Sigmoid colon (tissue), 7 donors: Measurements from ENCODE around the gene CNPY1. TPM values are rescaled to one million over a fixed set of nuclear protein-coding genes. Genes with fewer than 3 reads are reported as not detected.
A peak's percentile ranks its signal among the peaks of the same experiment; 100 is the strongest.

Experiments
- DNase-seq: peaks from one replicate; pipeline ENCODE4 v3.0.0-alpha.2; 2019
- H3K27ac ChIP-seq, 4 donors: fragments of 200-600 bp; sonication (generic); one replicate each; pipeline ENCODE4 v1.5.1; 2016 to 2019; ENCODE audit warnings: mild to moderate bottlenecking in 1 of 4
- H3K27me3 ChIP-seq, 3 donors: fragments of 200-600 bp; sonication (generic); one replicate each; pipeline ENCODE4 v1.5.1; 2019; ENCODE audit warnings: mild to moderate bottlenecking in 1 of 3
- H3K36me3 ChIP-seq, 4 donors: fragments of 200-600 bp; sonication (generic); one replicate each; pipeline ENCODE4 v1.5.1; 2016 to 2019
- H3K4me1 ChIP-seq, 4 donors: fragments of 200-600 bp; sonication (generic); one replicate each; pipeline ENCODE4 v1.5.1; 2017 to 2019
- H3K4me3 ChIP-seq, 4 donors: fragments of 200-600 bp; sonication (generic); one replicate each; pipeline ENCODE4 v1.5.1; 2017 to 2019; ENCODE audit warnings: mild to moderate bottlenecking in 2 of 4, moderate library complexity in 1 of 4
- H3K9me3 ChIP-seq, 4 donors: fragments of 200-600 bp in 3 of 4; sonication (generic) in 3 of 4; one replicate each; pipeline versions ENCODE4 v1.5.1 to v1.6.1; 2013 to 2019
- EP300 ChIP-seq, 4 donors: sonication (generic); formaldehyde crosslinking; IDR thresholded peaks; one replicate each; pipeline ENCODE4 v1.6.1; 2017; ENCODE audit warnings: antibody characterized with exemption in 4 of 4
- POLR2A ChIP-seq, 2 donors: fragments of 450-650 bp; IDR thresholded peaks; one replicate each; pipeline ENCODE4 v1.6.1; 2016; ENCODE audit warnings: antibody characterized with exemption in 2 of 2, mild to moderate bottlenecking in 2 of 2, moderate library complexity in 2 of 2
- POLR2AphosphoS5 ChIP-seq, 4 donors: sonication (generic); formaldehyde crosslinking; IDR thresholded peaks; one replicate each; pipeline ENCODE4 v1.6.1; 2017; ENCODE audit warnings: antibody characterized with exemption in 4 of 4
- WGBS, 2 donors: extraction: QIAGEN DNeasy Blood & Tissue Kit; methylation state at CpG; one replicate each; pipeline ENCODE4 v1.1.7; 2013; 5-methylcytosine and 5-hydroxymethylcytosine counted together
- intact Hi-C: fragments of 100-400 bp; cut with DNase I; formaldehyde crosslinking; loops from one replicate; pipeline ENCODE4 v1.15.1; 2023
- polyA plus RNA-seq, 3 donors: library from polyadenylated mRNA; stranded (reverse); fragments of 200-250 nt; gene quantifications; one replicate each; pipeline ENCODE4 v1.2.3, GENCODE V29; 2013
- total RNA-seq, 4 donors: library from RNA; depleted of rRNA; stranded (reverse); fragments of >200 nt; gene quantifications; one replicate each; pipeline ENCODE4 v1.1.0, GENCODE V29; 2016
- TF ChIP-seq, protein P1 (sequence below), 4 experiments: fragments of 450-650 bp in 3 of 4; fragments of 200-600 bp in 1 of 4; IDR thresholded peaks; one replicate each; pipeline ENCODE4 v1.5.1; 2016 to 2019; ENCODE audit warnings: antibody characterized with exemption in 4 of 4, mild to moderate bottlenecking in 3 of 4, moderate library complexity in 2 of 4
- donor health status: healthy with polysubstance abuse.
- donor health status: Bipolar disorder and iron deficiency.
- donor health status: healthy.

The CNPY1 gene
- total and polyA plus RNA-seq, 7 donors, result not detected

DNA sequence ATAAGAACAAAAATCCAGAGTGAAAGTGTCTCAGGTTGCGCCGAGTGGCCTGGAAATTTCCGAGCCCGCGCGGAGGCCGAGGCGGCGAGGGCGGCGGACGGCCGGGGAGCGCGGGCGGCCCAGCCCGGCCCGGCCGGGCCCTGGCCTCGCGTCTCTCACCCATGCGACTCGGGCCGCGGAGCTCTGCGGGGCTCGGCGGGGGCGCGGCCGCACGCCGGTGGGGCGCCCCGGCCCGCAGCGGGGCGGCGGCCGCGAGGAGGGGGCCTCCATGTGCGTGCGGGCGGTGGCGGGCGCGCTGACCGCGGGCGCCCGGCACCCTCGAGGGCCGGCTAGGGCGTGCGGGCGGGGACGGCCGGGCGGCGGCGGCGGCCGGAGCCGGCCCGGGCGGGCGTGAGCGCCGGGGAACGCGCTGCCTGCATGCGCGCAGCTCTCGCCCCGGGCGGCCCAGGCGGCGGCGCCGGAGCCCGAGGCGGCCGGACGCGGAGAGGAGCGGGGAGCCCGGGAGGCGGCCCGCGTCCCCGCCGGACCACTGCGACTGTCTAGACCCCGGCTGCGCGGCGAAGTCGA lies 88.7 kb downstream of the CNPY1 start:
- H3K36me3 ChIP-seq, result no peaks in the 10 kb centered on the region
- 2% methylated on average over 98 of the region's 98 CpGs for WGBS, 2 donors
- intact Hi-C loops, result no loop called here

DNA sequence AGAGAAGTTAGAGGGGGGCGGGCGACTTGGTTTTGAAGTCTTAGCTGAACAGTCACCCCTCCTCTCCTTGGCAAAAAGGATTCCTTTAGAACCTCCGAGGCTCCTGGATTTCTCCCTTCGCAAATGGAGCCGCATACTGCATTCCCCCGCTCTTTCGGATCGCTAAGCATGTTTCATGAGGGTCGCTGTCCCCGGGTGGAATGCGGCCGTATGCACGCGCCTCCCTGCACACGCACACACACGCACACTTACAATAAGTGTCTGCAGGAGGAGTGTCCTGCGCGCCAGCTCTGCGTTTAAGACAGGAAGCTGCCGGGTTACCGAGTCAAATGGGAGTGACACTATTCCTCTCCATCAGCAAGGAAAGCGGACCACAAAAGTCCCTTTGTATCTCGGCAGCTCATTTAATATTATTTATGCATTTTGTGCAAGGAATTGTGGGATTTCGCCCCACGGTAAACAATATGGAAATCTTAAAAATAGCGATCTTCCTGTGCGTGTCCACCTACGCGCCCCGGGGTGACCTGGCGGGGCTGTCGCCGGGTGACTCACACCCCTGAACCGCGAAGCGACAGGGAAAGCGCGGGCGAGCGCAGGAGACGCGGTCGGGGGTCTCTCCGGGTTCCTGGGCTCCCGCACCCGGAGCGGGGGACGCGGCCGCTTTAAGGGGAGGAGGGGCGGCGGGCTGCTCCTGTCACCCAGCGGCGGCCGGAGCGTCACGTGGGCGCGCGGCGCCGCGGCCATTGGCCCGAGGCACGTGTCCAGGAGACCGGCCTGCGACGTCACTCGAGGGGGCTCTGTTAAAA lies 89.4 kb downstream of the CNPY1 start:
- H3K4me3 ChIP-seq, result peak overlapping the region; percentile 30 to 52 (median 43)
- no peak overlapping the region for H3K27ac ChIP-seq
- intact Hi-C loops, result no loop called here
- peak; percentile 79 for DNase-seq
- 1 to 2% methylated on average over 69 of the region's 69 CpGs for WGBS, 2 donors
- H3K9me3 ChIP-seq, result no peaks in the 10 kb centered on the region
- peaks cover 89 to 97% (median 93%) of the 10 kb centered on the region in 3 donors for H3K27me3 ChIP-seq
- H3K4me1 ChIP-seq, result peaks cover 0 to 52% (median 50%) of the 10 kb centered on the region in 4 donors
- TF ChIP-seq POLR2AphosphoS5 (IDR thresholded peaks at IDR 0.05), result peak in 1 of 4 donors; percentile 32
- TF ChIP-seq, protein P1, sequence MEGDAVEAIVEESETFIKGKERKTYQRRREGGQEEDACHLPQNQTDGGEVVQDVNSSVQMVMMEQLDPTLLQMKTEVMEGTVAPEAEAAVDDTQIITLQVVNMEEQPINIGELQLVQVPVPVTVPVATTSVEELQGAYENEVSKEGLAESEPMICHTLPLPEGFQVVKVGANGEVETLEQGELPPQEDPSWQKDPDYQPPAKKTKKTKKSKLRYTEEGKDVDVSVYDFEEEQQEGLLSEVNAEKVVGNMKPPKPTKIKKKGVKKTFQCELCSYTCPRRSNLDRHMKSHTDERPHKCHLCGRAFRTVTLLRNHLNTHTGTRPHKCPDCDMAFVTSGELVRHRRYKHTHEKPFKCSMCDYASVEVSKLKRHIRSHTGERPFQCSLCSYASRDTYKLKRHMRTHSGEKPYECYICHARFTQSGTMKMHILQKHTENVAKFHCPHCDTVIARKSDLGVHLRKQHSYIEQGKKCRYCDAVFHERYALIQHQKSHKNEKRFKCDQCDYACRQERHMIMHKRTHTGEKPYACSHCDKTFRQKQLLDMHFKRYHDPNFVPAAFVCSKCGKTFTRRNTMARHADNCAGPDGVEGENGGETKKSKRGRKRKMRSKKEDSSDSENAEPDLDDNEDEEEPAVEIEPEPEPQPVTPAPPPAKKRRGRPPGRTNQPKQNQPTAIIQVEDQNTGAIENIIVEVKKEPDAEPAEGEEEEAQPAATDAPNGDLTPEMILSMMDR (IDR thresholded peaks at IDR 0.05), result no peak
- TF ChIP-seq EP300 (IDR thresholded peaks at IDR 0.05), result no peak
- H3K36me3 ChIP-seq, result no peaks in the 10 kb centered on the region

More for the DNA sequence above, 88.7 kb downstream of the CNPY1 start:
- peak overlapping the region; percentile 30 to 52 (median 43) for H3K4me3 ChIP-seq
- peaks cover 88 to 97% (median 95%) of the 10 kb centered on the region in 3 donors for H3K27me3 ChIP-seq
- H3K9me3 ChIP-seq, result no peaks in the 10 kb centered on the region
- TF ChIP-seq POLR2AphosphoS5 (IDR thresholded peaks at IDR 0.05) (no peak), EP300 (IDR thresholded peaks at IDR 0.05) (no peak), POLR2A (IDR thresholded peaks at IDR 0.05) (no peak)
- TF ChIP-seq, protein P1 (IDR thresholded peaks at IDR 0.05), result no peak
- H3K27ac ChIP-seq, result no peak overlapping the region
- H3K4me1 ChIP-seq, result peaks cover 0 to 52% (median 50%) of the 10 kb centered on the region in 4 donors
- DNase-seq, result no peak

DNA sequence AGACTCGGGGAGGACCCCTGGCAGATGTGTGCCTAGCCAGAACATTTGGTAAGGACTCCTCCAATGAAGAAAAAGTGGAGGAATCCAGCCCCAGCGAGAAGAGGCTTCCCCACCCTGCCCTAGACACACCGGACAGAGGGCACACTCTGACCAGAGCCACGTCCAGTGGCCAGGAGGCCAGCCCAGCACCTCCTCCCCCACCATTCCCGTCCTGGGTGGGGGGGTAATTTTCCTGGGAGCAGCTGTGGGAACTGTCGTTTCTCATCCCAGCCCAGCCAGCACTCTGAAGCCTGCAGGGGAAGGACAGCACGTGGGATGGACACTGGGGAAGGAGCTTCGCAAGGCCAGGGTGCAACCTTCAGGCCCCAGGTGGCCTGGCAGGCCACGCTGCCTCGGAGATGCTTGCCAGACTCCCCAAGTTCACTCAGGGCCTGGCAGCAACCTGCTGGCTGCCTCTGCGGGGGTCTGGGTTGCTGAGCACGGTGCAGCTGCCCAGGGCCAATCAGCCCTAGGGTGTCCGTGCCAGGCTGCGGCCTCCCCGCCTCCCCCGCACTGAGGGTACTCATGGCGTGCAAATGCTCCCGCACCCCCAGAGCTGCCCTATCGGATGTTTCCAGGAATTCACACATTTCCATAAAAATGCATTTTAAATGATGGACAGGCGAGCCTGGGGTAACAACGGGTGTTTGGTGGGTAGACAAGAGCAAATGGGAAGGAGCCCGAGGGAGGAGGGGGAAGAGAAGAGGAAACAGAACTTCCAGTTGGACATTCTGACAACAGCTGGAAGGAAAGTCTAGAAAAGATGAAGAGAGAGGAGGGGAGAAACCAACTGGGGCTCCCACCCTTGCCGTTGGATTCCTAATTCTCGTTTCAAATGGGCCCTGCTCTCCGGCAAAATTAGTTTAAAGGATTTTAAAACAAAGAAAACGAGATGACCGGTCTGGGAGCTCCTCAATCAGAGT lies 90.3 kb downstream of the CNPY1 start:
- TF ChIP-seq POLR2AphosphoS5 (IDR thresholded peaks at IDR 0.05), result no peak
- TF ChIP-seq, protein P1 (IDR thresholded peaks at IDR 0.05), result no peak
- Histone ChIP-seq H3K27me3 (peaks cover 88 to 97% (median 93%) of the 10 kb centered on the region in 3 donors), H3K9me3 (no peaks in the 10 kb centered on the region), H3K27ac (no peak overlapping the region), H3K4me1 (peaks cover 0 to 57% (median 50%) of the 10 kb centered on the region in 4 donors), H3K4me3 (peak overlapping the region in 1 of 4 donors; percentile 40), H3K36me3 (no peaks in the 10 kb centered on the region)
- no peak for DNase-seq
- 8 to 9% methylated on average over 27 of the region's 27 CpGs for WGBS, 2 donors
- intact Hi-C loops, result no loop called here

DNA sequence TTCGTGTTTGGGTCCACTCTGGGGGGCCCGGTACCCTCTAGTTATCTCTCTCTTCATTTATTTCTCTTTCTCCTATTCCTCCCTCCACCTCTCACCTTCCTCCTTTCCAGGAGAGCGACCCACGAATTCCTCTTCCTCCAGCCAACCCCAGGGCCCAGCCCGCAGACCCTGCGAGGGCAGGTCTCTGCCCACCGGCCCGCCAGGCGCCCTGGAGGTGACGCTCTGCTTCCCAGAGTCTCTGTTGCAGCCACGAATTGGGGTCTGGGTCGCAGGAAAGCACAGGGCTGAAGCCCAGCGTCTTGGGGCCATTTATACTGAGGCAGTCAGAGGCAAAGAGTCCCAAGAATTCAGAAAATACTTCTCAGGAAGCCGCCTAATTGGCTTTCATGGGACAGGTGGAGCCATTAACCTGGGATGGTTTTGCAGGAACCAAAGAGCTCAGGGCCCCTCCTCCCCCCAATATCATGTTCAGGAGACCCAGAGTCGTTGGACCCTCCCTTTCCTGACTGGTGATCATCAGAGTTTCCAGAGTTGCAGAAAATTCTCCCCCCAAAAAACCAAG lies 91.1 kb downstream of the CNPY1 start:
- H3K9me3 ChIP-seq, result no peaks in the 10 kb centered on the region
- H3K27ac ChIP-seq, result no peak overlapping the region
- no peak for DNase-seq
- H3K4me3 ChIP-seq, result no peak overlapping the region
- peaks cover 87 to 97% (median 93%) of the 10 kb centered on the region in 3 donors for H3K27me3 ChIP-seq
- intact Hi-C loops, result no loop called here
- H3K4me1 ChIP-seq, result peaks cover 0 to 64% (median 50%) of the 10 kb centered on the region in 4 donors
- H3K36me3 ChIP-seq, result no peaks in the 10 kb centered on the region
- WGBS, 2 donors, result 6 to 11% methylated on average over 15 of the region's 15 CpGs
- TF ChIP-seq, protein P1 (IDR thresholded peaks at IDR 0.05), result no peak
- TF ChIP-seq POLR2AphosphoS5 (IDR thresholded peaks at IDR 0.05), result no peak
- no peak for TF ChIP-seq POLR2A (IDR thresholded peaks at IDR 0.05)
- no peak for TF ChIP-seq EP300 (IDR thresholded peaks at IDR 0.05)
